Right lobe of liver (tissue), 6 donors: ENCODE measurements around the gene CDH23. TPM values are rescaled to one million over a fixed set of nuclear protein-coding genes. Genes with fewer than 3 reads are reported as not detected.

ENCODE experiments used
- ATAC-seq, 4 donors: fragments of 200-7000 bp; cut with Tn5 transposase; one replicate each; pipeline ENCODE4 v1.9.1; 2020; ENCODE audit warnings: mild to moderate bottlenecking in 4 of 4, moderate library complexity in 4 of 4
- DNase-seq, 3 donors: peaks; one replicate each; pipeline ENCODE4 v3.0.0-alpha.2; 2020
- H3K27ac ChIP-seq, 3 donors: fragments of 200-600 bp; one replicate each; pipeline ENCODE4 v1.8.0; 2022
- H3K27me3 ChIP-seq, 2 donors: fragments of 200-600 bp; one replicate each; pipeline ENCODE4 v1.8.0; 2022
- H3K36me3 ChIP-seq, 4 donors: fragments of 200-600 bp; sonication (generic) in 1 of 4; one replicate each; pipeline versions ENCODE4 v1.5.1 to v1.8.0; 2017 to 2022; ENCODE audit warnings: control low read depth in 1 of 4
- H3K4me1 ChIP-seq, 4 donors: fragments of 200-600 bp; sonication (generic) in 1 of 4; one replicate each; pipeline versions ENCODE4 v1.5.1 to v1.8.0; 2017 to 2022; ENCODE audit warnings: control low read depth in 1 of 4
- H3K4me3 ChIP-seq, 3 donors: fragments of 200-600 bp; one replicate each; pipeline ENCODE4 v1.8.0; 2022
- H3K9me3 ChIP-seq, 4 donors: fragments of 200-600 bp; sonication (generic) in 1 of 4; one replicate each; pipeline versions ENCODE4 v1.5.1 to v1.8.0; 2017 to 2022; ENCODE audit warnings: control low read depth in 1 of 4
- POLR2A ChIP-seq: fragments of 450-650 bp; IDR thresholded peaks from one replicate; pipeline ENCODE4 v1.6.1; 2017; ENCODE audit warnings: antibody characterized with exemption, mild to moderate bottlenecking
- WGBS: methylation state at CpG from one replicate; pipeline ENCODE4 v1.1.6; 2018; ENCODE audit warnings: low coverage, low lambda C conversion rate; ENCODE audit not compliant: insufficient coverage; ENCODE audit errors: missing lambda C conversion rate; 5-methylcytosine and 5-hydroxymethylcytosine counted together
- intact Hi-C, 2 donors: fragments of 100-400 bp; cut with DNase I; formaldehyde crosslinking; loops; one replicate each; pipeline versions ENCODE4 v1.11.2 to v1.14.1; 2022
- total RNA-seq, 6 experiments: library from RNA; depleted of rRNA in 2 of 6; stranded (reverse); fragments of >200 nt in 2 of 6; fragmentation: NEBNext Ultra II Directional in 3 of 6; extraction: Animal tissue kit (Norgen Biotek cat#: 25700) in 3 of 6; gene quantifications; one replicate each; pipeline versions ENCODE4 v1.1.0 to v1.2.4, GENCODE V29; 2016 to 2023
- TF ChIP-seq, protein P1 (sequence below), 4 donors: fragments of 200-600 bp in 3 of 4; fragments of 450-650 bp in 1 of 4; IDR thresholded peaks; one replicate each; pipeline versions ENCODE4 v1.5.1 to v1.8.0; 2016 to 2022; ENCODE audit warnings: antibody characterized with exemption in 4 of 4, mild to moderate bottlenecking in 2 of 4
- donor health status: DM: no; HTN: yes; CAD: no.
- donor health status: DM: no; HTN: no; CAD: no.
- donor health status: DM: no; HTN: no; CAD: no.
- donor health status: DM: no; HTN: yes; CAD: no.
- donor health status: DM: no; HTN: yes; CAD: no.

Gene CDH23
- total RNA-seq, 6 experiments from 2014 or later, result 3.3 to 19.7 (median 6.3) TPM

- Histone ChIP-seq H3K4me1 (peaks cover 0 to 24% (median 2%) of the 10 kb centered on the region in 4 donors), H3K27ac (no peak overlapping the region), H3K9me3 (no peaks in the 10 kb centered on the region), H3K36me3 (no peaks in the 10 kb centered on the region), H3K4me3 (no peak overlapping the region), H3K27me3 (no peaks in the 10 kb centered on the region)
- DNase-seq, result no peak
- 100% methylated on average over 1 of the region's 1 CpG for WGBS
- ATAC-seq, result no peak
- intact Hi-C loops, result no loop called here
- TF ChIP-seq, protein P1, sequence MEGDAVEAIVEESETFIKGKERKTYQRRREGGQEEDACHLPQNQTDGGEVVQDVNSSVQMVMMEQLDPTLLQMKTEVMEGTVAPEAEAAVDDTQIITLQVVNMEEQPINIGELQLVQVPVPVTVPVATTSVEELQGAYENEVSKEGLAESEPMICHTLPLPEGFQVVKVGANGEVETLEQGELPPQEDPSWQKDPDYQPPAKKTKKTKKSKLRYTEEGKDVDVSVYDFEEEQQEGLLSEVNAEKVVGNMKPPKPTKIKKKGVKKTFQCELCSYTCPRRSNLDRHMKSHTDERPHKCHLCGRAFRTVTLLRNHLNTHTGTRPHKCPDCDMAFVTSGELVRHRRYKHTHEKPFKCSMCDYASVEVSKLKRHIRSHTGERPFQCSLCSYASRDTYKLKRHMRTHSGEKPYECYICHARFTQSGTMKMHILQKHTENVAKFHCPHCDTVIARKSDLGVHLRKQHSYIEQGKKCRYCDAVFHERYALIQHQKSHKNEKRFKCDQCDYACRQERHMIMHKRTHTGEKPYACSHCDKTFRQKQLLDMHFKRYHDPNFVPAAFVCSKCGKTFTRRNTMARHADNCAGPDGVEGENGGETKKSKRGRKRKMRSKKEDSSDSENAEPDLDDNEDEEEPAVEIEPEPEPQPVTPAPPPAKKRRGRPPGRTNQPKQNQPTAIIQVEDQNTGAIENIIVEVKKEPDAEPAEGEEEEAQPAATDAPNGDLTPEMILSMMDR (IDR thresholded peaks at IDR 0.05), result no peak
- no peak for TF ChIP-seq POLR2A
Observed at GRCh38 chr10:71743866-71744265, 347.1 kb downstream of the CDH23 start.

- 80% methylated on average over 3 of the region's 8 CpGs for WGBS
- no peak for DNase-seq
- no peak for ATAC-seq
- H3K36me3 ChIP-seq, result no peaks in the 10 kb centered on the region
- H3K27ac ChIP-seq, result no peak overlapping the region
- no peak overlapping the region for H3K4me3 ChIP-seq
- TF ChIP-seq POLR2A, result no peak
- TF ChIP-seq, protein P1 (IDR thresholded peaks at IDR 0.05), result no peak
- H3K9me3 ChIP-seq, result no peaks in the 10 kb centered on the region
- no peaks in the 10 kb centered on the region for H3K27me3 ChIP-seq
- peaks cover 0 to 29% (median 2%) of the 10 kb centered on the region in 4 donors for H3K4me1 ChIP-seq
- intact Hi-C loops, result no loop called here
Observed at GRCh38 chr10:71744897-71745663, 348.4 kb downstream of the CDH23 start.

DNA sequence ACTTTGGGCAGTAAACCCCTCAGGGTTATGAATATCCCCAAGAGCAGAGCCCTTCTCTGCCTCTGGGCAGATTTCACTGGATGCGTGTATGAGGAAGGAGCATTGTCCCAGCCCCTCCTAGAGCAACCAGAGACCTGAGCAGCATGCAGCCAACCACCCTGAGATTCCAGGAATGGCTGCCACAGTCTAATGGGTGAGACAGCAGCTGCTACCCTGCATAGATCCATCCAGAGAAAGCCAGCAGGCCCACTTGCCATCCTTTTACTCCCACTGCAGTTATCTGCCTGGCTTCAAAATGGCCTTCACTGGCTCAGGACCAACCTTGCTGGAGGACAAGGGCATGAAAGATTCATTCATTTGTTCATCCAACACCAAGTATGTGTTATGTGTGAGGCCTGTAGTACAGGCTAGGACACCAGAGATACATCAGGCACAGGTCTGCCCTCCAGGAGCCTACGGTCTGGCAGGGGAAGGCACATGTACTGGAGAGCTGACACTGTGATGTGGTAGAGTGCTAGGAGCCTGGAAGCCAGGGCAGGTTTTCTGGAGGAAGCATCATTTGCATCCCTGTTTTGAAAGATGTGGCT, 349.0 kb downstream of the CDH23 start:
- Histone ChIP-seq H3K4me1 (peaks cover 0 to 29% (median 2%) of the 10 kb centered on the region in 4 donors), H3K27me3 (no peaks in the 10 kb centered on the region), H3K9me3 (no peaks in the 10 kb centered on the region), H3K36me3 (no peaks in the 10 kb centered on the region), H3K27ac (peak overlapping the region in 1 of 3 donors; percentile 13), H3K4me3 (no peak overlapping the region)
- intact Hi-C loops, result no loop called here
- TF ChIP-seq POLR2A, result no peak
- TF ChIP-seq, protein P1 (IDR thresholded peaks at IDR 0.05), result no peak
- DNase-seq (no peak), ATAC-seq (no peak)
- WGBS, result 86% methylated on average over 1 of the region's 2 CpGs

DNA sequence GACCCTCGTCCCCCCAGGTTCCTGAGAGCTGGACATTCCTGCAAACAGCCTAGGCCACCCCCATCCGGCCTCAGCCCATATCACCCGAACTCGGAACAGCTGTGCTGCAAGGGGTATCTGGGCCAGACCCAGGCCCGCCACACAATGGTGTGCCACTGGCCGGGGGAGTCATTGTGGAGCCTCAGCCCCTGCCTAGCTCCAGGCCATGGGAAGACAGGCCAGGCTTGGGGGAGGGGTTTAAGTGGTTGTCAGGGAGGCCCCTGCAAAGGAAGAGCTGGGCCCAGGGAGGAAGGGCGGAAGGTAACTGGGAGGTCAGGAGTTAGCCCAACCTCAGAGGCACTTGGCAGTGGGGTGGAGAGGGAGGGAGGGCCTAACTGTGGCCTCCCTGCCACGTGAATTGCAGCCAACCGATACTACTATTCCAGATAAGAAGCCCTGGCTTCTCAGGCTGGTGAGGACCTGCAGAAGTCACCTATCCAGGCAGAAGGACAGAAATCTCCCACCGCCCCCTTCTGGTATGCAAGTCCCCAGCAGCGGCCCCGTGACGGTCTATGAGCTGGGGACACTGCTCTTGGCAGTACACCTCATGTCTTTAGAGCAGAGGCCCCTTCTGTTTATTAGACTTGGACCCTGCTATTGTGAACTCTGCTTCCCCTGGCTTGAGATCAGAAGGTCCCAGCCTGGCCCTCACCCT, 349.8 kb downstream of the CDH23 start:
- ATAC-seq, result peak; percentile 45 to 57 (median 49)
- DNase-seq, result peak in 1 of 3 donors; percentile 52

More for the DNA sequence above, 349.8 kb downstream of the CDH23 start:
- Histone ChIP-seq H3K4me1 (peaks cover 0 to 29% (median 2%) of the 10 kb centered on the region in 4 donors), H3K27me3 (no peaks in the 10 kb centered on the region), H3K4me3 (no peak overlapping the region), H3K9me3 (no peaks in the 10 kb centered on the region), H3K36me3 (no peaks in the 10 kb centered on the region), H3K27ac (peak overlapping the region; percentile 13 to 55 (median 53))
- TF ChIP-seq POLR2A, result no peak
- TF ChIP-seq, protein P1 (IDR thresholded peaks at IDR 0.05), result peak in 1 of 4 donors; percentile 7
- intact Hi-C loops, result no loop called here
- 55% methylated on average over 5 of the region's 13 CpGs for WGBS
